ENCODE data around the gene TNNT1.
A peak's percentile ranks its signal among the peaks of the same experiment; 100 is the strongest.
"Not testable (repeated sequence)": the region's sequence is repeated elsewhere in the genome, so short reads cannot be mapped to it uniquely, and the experiment has no call there.

Gene TNNT1

DNA sequence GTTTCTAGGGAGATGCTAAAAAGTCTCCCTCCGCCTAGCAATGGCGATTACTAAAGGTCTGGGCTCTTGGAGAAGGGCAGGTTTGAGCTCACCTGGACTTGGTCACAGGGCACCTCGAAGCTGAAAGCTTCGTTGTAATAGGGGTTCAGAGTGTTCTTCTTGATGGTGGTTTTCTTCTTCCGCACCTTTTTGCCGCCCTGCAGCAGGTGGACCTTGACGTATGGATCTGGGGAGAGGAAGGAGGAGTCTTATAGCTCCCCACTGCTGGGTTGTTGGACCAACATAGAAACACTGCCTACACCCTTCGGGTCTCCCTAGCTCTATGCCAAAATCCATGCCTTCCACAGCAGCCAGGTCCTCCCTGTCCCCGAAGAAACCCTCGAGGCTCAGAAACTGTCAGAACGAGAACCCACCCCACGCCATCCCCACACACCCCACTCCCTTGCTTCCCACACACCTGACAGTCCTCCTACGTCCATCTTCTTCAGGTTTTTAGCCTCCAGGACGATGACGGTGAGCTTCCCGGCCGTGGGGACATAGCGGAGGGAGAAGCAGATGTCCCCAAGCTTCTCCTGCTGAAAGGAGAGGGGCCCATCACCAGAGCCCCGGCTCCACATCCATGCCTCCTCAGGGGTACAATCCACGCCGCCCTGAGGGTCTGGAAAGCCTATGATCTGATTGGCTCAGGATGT lies 25.6 kb upstream of the TNNT1 start:
- H3K4me1 ChIP-seq: no peaks in the 10 kb centered on the region
- no peak overlapping the region for H2AFZ ChIP-seq
- TF ChIP-seq CTCF (IDR thresholded peaks at IDR 0.05): no peak
- no peak overlapping the region for H3K9ac ChIP-seq
- H3K4me2 ChIP-seq (ENCODE audit: low read length): no peak overlapping the region
- no peaks in the 10 kb centered on the region for H3K36me3 ChIP-seq (ENCODE audit: control insufficient read depth, insufficient read depth, low read length)
- no peaks in the 10 kb centered on the region for H3K27me3 ChIP-seq (ENCODE audit: control insufficient read depth, insufficient read depth, low read length)
- no peaks in the 10 kb centered on the region for H3K79me2 ChIP-seq
- no peak overlapping the region for H3K27ac ChIP-seq
- H3K9me3 ChIP-seq (ENCODE audit: control insufficient read depth, low read length): no peaks in the 10 kb centered on the region
- H3K4me3 ChIP-seq (ENCODE audit: low read depth, low read length): no peak overlapping the region

DNA sequence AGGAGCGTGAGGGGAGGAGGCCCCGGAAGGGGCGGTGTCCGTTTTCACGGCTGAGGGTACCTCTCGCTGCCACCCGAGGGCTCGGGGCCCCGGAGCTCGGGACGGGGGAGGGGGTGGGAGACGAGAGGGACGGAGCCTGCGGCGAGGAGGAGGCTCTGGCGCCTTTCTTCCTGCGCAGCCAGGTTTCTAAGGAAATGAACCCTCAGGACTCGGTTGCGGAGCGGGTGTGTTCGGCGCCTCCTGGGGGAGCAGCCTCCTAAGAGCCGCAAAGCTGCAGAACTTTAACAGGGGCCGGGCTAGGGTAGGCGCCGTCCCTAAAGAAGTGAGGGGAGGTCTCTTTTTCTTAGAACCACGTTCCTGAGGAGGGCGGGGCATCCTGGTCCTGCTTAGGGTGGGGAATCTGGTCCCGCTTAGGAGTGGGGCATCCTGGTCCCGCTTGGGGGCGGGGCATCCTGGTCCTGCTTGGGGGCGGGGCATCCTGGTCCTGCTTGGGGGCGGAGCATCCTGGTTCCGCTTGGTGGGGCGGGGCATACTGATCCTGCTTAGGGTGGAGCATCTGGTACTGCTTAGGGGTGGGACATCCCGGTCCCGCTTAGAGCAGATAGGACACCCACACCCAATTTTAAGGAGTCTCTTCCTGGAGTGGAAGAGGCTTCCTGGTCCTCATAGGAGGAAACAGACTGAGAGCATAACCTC lies 24.9 kb upstream of the TNNT1 start:
- Histone ChIP-seq H3K4me3 (ENCODE audit: low read depth, low read length) (peak overlapping the region; percentile 60), H3K9me3 (ENCODE audit: control insufficient read depth, low read length) (no peaks in the 10 kb centered on the region), H3K27me3 (ENCODE audit: control insufficient read depth, insufficient read depth, low read length) (no peaks in the 10 kb centered on the region), H3K36me3 (ENCODE audit: control insufficient read depth, insufficient read depth, low read length) (no peaks in the 10 kb centered on the region), H3K27ac (no peak overlapping the region), H3K4me2 (ENCODE audit: low read length) (peak overlapping the region; percentile 95), H3K9ac (no peak overlapping the region), H3K79me2 (no peaks in the 10 kb centered on the region), H2AFZ (peak overlapping the region; percentile 65), H3K4me1 (no peaks in the 10 kb centered on the region)
- no peak for TF ChIP-seq CTCF (IDR thresholded peaks at IDR 0.05)

DNA sequence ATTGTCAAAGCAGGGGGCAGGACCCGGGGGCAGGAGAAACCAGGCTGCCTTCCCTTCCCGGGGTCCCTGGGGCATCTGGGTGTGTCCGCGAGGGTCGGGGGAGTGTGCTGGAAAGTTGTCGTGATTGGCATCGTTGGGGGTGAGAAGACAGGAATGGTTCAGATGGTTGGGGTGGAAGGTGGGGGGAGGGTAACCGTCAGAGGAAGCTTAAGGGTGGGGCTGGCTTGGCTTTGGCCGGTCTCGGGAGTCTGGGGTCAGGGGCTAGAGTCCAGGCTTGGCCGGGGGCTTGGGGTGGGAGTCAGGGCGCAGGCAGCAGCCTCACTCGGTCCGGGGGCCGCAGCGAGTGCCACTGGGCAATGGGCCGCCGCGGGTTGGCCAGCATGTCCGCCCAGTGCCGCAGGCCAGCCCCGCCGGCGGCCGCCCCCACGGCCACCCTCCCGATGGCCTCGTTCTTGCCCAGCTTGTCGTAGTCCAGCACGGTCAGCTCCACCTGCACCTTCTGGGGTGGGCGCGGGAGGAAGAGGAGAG lies 24.2 kb upstream of the TNNT1 start:
- peak overlapping the region; percentile 60 for H3K4me3 ChIP-seq (ENCODE audit: low read depth, low read length)
- H3K36me3 ChIP-seq (ENCODE audit: control insufficient read depth, insufficient read depth, low read length): no peaks in the 10 kb centered on the region
- H3K27ac ChIP-seq: no peak overlapping the region
- H3K27me3 ChIP-seq (ENCODE audit: control insufficient read depth, insufficient read depth, low read length): no peaks in the 10 kb centered on the region
- no peaks in the 10 kb centered on the region for H3K9me3 ChIP-seq (ENCODE audit: control insufficient read depth, low read length)
- peak overlapping the region; percentile 95 for H3K4me2 ChIP-seq (ENCODE audit: low read length)
- peak overlapping the region; percentile 65 for H2AFZ ChIP-seq
- H3K79me2 ChIP-seq: no peaks in the 10 kb centered on the region
- TF ChIP-seq CTCF (IDR thresholded peaks at IDR 0.05): no peak
- H3K4me1 ChIP-seq: no peaks in the 10 kb centered on the region
- H3K9ac ChIP-seq: no peak overlapping the region

- TF ChIP-seq CTCF (IDR thresholded peaks at IDR 0.05): no peak
- Histone ChIP-seq H3K4me1 (no peaks in the 10 kb centered on the region), H3K9ac (no peak overlapping the region), H3K4me2 (ENCODE audit: low read length) (no peak overlapping the region), H3K27me3 (ENCODE audit: control insufficient read depth, insufficient read depth, low read length) (no peaks in the 10 kb centered on the region), H3K4me3 (ENCODE audit: low read depth, low read length) (no peak overlapping the region), H3K9me3 (ENCODE audit: control insufficient read depth, low read length) (no peaks in the 10 kb centered on the region), H2AFZ (no peak overlapping the region), H3K27ac (no peak overlapping the region), H3K79me2 (no peaks in the 10 kb centered on the region), H3K36me3 (ENCODE audit: control insufficient read depth, insufficient read depth, low read length) (no peaks in the 10 kb centered on the region)
These were observed 23.7 kb upstream of the TNNT1 start for GRCh38 chr19:55172741-55173140.

GRCh38 chr19:55172318-55172717 lies 23.3 kb upstream of the TNNT1 start:
- not testable (repeated sequence) for H2AFZ ChIP-seq; H3K27ac ChIP-seq; H3K9ac ChIP-seq; H3K4me2 ChIP-seq (ENCODE audit: low read length); H3K4me1 ChIP-seq; H3K9me3 ChIP-seq (ENCODE audit: control insufficient read depth, low read length); H3K27me3 ChIP-seq (ENCODE audit: control insufficient read depth, insufficient read depth, low read length); H3K79me2 ChIP-seq; H3K4me3 ChIP-seq (ENCODE audit: low read depth, low read length); H3K36me3 ChIP-seq (ENCODE audit: control insufficient read depth, insufficient read depth, low read length)
